Ishikawa (cell line): ENCODE results near the gene HTR2A.

Experiments
- CEBPB ChIP-seq: IDR thresholded peaks from 2 replicates; pipeline ENCODE4 v1.6.1; 2012
- MAX ChIP-seq: IDR thresholded peaks from 2 replicates; pipeline ENCODE4 v1.6.1; 2012
- NFIC ChIP-seq: IDR thresholded peaks from 2 replicates; pipeline ENCODE4 v1.6.1; 2012
- REST ChIP-seq: IDR thresholded peaks from 2 replicates; pipeline ENCODE4 v1.6.1; 2012; ENCODE audit warnings: low read depth, mild to moderate bottlenecking
- TCF12 ChIP-seq: IDR thresholded peaks from 2 replicates; pipeline ENCODE4 v1.6.1; 2012; ENCODE audit warnings: low read depth
- YY1 ChIP-seq: IDR thresholded peaks from 2 replicates; pipeline ENCODE4 v1.6.1; 2012; ENCODE audit warnings: low read depth

GRCh38 chr13:46845146-46845545 is 51.7 kb downstream of the HTR2A start:
- TF ChIP-seq NFIC (no peak), TCF12 (no peak), REST (no peak), CEBPB (no peak), YY1 (no peak), MAX (no peak)
